Measurements from ENCODE around the gene PARD3. TPM values are rescaled to one million over a fixed set of nuclear protein-coding genes. Genes with fewer than 3 reads are reported as not detected.
"Not testable (repeated sequence)": the region's sequence is repeated elsewhere in the genome, so short reads cannot be mapped to it uniquely, and the experiment has no call there.

The PARD3 gene
- total RNA-seq, 1 experiment from 2014 or later, result 19.3 TPM

DNA sequence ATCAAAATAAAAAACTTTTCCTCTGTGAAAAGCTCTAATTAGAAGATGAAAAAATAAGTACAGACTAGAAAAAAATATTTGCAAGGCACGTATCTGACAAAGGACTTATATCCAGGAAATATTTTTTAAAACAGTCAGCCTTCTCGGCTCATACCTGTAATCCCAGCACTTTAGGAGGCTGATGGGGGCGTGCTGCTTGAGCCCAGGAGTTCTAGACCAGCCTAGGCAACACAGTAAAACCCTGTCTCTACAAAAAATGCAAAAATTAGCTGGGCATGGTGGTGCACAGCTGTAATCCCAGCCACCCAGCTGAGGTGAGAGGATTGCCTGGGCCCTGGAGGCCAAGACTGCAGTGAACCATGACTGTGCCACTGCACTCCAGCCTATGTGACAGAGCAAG, 542.8 kb downstream of the PARD3 start:
- no peak for DNase-seq (ENCODE audit: low spot score)

DNA sequence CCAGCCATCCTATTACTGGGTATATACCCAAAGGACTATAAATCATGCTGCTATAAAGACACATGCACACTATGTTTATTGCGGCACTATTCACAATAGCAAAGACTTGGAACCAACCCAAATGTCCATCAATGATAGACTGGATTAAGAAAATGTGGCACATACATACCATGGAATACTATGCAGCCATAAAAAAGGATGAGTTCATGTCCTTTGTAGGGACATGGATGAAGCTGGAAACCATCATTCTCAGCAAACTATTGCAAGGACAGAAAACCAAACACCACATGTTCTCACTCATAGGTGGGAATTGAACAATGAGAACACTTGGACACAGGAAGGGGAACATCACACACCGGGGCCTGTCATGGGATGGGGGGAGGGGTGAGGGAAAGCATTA, 546.7 kb downstream of the PARD3 start:
- not testable (repeated sequence) for DNase-seq (ENCODE audit: low spot score)

GRCh38 chr10:34262985-34263384, 552.1 kb downstream of the PARD3 start:
- no peak for DNase-seq (ENCODE audit: low spot score)

- DNase-seq (ENCODE audit: low spot score), result no peak
Observed at GRCh38 chr10:34260904-34261303, 554.2 kb downstream of the PARD3 start.

GRCh38 chr10:34256216-34256615, 558.9 kb downstream of the PARD3 start:
- DNase-seq (ENCODE audit: low spot score), result no peak

- DNase-seq (ENCODE audit: low spot score), result no peak
Observed at GRCh38 chr10:34255035-34255434, 560.1 kb downstream of the PARD3 start.

DNA sequence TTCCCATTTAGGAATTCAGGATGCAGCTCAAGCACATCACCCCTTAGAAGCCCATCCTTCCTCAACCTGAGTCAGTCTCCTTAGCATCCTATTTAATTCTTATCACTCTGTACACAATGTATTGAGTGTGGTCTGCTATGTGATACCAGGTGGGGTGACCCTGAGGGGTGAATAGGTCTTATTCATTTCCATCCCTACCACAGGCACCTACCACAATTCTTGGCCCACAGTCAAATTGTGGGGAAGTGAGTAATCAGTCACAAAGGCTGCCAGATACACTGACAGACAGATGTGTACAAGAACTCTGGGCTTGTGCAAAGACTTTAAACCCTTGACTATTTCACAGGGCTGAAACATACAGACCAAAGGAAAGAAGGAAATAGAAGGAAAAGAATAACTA, 560.5 kb downstream of the PARD3 start:
- peak; percentile 28 for DNase-seq (ENCODE audit: low spot score)

DNA sequence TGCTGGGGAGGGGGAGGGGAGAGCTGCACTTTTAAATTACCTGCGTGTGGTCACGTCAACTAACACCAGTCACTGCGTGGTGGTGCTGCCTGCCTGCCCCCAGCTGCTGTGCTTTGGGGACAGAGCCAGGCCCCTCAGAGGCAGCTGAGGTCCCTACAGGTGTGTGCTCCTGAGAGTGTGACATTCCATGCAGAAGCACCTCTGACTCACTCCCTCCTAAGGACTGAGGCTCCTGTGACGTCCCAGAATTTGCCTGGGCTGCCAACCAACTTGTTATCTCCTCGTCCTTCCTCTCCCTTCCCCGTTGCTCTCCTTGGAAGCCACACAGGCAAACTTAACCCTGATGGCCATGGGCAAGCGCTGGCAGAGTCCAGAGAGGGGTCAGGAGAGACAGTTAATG, 563.0 kb downstream of the PARD3 start:
- no peak for DNase-seq (ENCODE audit: low spot score)

DNA sequence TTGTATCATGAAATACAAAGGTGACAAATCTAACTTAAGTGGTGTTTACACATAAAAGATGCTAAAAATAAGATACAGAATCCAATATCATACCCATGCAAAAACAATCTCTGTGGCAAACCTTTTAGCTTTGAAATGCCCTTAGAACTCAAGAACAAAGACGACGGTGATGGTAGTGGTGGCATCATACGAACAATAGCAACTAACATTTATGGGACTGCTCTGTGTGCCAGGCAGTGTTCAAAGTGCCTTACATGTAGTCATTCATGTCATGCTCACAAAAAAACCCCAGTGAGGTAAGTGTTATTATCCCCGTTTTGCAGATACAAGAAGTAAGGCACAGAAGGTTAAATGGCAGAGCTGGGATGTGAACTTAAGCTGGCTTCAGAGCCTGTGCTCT, 563.9 kb downstream of the PARD3 start:
- DNase-seq (ENCODE audit: low spot score), result no peak

DNA sequence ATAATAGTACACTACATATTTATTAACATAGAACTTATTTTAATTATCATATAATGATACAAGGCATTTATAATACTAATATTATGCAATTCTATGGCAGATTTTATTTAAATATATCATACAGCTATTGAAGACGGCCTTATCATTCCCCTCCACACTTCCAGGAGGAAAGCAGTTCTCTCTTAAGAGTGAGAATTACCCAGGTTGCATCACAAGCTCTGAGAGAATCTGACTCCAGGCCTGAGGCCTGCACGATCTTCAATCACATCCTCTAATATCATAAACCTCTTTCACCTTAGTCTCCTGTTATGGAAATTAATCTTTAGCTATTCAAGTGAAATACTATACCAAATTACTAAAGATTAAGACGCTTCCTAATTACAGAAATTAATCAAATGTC, 564.4 kb downstream of the PARD3 start:
- no peak for DNase-seq (ENCODE audit: low spot score)

GRCh38 chr10:34249634-34250033, 565.5 kb downstream of the PARD3 start:
- DNase-seq (ENCODE audit: low spot score), result no peak

DNA sequence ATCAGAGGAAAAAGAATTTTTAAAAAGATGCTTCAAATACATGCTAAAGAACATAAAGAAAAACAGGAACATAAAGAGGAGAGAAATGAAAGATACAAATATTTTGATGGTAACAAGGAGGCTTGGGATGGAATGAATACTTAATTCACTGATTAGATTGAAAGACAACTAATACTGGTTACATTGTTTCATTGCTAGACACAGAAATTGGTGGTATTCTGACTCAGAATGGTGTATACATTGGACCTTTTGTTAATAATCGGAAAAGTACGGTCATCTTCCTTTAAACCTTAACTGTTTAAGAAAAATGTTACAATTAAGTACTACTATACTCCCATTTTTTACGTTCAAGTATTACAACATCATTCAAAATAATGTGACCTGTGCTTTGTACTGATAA, 567.5 kb downstream of the PARD3 start:
- no peak for DNase-seq (ENCODE audit: low spot score)

- DNase-seq (ENCODE audit: low spot score), result no peak
Observed at GRCh38 chr10:34244756-34245484, 570.2 kb downstream of the PARD3 start.

DNA sequence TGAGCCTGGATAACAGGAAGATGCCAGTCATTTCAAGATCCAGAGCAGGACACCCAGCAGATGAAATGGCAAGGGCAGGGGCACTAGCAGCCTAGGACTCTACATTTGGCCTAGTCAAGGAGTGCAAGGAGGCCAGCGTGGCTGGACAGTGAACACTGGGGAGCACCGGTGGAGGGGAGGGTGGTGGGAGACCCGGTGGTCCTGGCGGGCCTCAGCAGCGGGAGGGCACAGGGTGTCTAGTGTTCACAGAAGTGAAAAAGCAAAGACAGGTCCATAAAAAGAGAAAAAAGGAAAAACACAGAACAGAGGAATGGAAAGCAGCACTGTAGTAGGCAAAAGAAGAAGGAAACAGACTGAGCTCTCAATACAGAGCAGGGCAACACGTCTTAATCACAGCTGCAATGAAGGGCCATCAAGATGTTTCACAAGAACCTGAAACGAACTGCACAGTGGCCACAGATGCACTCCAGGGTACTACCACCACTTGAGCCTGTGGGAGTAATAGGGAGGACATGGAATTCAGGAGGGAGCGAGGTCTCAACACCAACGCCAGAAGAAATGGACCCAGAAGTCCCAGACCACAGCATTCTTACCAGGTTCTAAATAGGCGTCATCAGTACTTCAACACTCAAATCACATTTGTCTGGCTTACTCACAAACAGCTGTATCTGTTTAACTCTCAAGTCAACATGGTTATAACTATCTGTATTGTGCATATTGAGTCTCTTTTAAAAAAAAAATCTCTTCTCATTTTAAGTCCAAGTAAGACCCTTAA, 573.7 kb downstream of the PARD3 start:
- DNase-seq (ENCODE audit: low spot score), result no peak

DNA sequence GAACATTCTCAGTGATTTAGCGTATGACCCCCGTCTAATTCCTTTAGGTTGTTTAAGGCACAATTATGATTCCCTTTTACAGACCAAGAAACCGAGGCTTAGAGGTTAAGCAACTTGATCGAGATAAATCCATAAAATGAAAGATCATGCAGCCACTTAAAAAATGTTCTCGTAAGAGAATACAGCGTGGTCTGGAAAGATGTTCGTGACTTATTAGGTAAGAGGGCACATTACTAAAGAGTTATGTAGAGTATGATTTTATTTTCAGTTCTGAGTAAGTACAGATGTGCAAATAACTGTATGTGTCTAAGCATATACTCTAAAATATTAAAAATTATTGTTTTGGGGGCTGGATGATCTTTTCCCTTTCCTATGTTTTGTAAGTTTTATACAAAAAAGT, 575.1 kb downstream of the PARD3 start:
- DNase-seq (ENCODE audit: low spot score), result no peak

DNA sequence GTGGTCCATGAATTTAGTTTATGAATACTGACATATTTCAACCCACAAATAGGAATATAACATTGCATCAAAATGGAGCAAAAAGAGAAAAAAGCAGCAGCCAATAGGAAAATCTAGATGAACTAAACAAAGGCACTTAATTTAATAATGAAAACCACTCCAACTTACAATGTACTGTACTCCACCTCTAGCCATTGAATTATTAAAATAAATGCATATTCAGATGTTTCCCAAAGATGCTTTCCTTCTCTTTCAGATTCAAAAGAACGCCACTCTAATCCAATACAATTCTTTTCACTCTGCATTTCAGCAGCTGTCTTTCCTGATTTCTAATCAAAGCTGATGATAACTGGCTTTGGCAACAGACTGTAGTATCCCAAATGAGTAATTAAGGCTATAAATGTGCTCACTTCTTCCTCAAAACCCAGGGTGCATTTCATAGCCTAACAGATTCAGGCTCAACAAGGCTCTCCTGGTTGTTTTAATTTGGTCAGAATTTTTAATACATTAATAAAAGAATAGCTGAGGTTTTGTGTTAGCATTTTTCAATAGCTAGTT, 577.1 kb downstream of the PARD3 start:
- no peak for DNase-seq (ENCODE audit: low spot score)

DNA sequence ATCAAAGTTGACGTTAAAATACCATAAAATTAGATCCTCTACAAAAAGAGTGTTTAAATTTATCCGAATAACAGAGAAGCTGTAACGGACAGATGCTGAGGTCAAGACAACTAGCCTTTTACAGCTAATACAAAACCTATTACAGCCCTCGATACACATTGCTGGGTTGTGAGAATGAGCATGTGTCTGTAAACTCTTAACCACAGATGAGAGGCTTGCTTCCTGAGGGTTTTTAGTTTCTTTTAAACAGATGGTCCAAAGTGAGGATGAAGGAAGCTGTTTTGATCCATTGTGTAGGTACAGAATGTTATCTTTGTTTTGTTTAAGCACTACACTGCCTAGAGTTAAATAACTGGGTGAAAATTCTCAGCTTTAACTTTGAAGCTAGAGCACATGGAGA, 578.2 kb downstream of the PARD3 start:
- peak; percentile 7 for DNase-seq (ENCODE audit: low spot score)

DNA sequence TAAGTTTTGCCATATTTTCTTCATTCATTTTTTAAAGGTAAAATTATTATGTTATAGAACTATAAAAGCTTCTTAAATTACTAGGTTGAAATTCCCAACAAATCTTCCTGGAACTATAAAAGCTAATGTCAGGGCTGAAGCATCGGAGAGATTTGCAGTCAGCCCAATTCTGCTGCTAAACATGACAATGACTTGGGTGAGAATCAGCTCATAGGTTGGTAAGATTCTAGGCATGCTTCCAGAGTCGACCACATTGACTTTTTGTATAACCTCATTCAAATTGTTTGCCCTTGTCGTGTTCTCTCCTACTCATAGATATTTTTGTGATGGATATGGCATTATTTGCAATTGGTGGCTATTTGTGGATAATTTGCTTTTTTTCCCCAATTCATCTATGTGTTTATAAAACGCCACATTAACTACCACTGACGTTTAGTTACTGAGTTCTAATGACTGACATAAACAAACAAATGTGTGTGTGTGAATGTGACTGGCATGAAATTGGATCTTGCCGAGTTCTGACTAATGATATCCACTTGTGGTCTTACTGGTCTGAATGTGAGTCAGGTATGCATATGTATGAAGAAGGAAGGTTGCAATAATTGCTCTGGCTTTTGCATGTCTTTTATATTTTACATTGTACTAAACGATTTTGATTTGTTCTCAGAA, 579.8 kb downstream of the PARD3 start:
- DNase-seq (ENCODE audit: low spot score), result peak; percentile 75

GRCh38 chr10:34232481-34232880, 582.6 kb downstream of the PARD3 start:
- DNase-seq (ENCODE audit: low spot score), result no peak

DNA sequence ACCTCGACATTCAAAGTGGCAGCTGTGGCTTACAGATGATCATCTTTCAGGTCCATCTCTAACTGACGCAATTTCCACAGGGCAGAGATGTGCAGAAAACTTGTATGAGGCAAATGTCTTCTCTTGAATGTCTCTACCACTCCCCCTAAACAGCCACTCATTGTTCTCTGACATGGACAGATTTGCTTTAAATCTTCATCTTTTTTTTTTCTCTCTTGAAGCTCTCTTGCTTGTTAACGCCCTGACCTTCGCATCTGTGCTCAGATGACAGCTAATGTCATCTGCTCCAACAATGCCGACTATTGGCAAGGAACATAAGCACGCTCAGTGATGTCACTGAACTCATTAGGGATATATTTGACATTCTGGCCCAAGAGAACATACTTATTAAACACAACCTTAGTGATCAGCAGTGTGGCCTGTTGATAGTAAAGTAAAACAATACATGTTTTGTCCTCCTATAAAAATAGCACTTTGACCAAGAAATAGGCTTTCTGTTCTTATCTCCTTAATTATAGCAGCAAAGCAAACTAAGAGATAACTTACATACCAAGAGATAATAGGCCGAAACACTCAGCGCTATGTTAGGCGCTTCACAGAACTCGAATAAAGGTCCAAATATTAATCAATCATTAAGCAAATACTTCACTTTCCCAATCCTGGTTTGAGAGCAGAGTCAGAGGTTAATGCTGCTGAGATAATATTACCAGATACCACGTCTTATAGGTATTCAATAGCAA, 583.5 kb downstream of the PARD3 start:
- no peak for DNase-seq (ENCODE audit: low spot score)

DNA sequence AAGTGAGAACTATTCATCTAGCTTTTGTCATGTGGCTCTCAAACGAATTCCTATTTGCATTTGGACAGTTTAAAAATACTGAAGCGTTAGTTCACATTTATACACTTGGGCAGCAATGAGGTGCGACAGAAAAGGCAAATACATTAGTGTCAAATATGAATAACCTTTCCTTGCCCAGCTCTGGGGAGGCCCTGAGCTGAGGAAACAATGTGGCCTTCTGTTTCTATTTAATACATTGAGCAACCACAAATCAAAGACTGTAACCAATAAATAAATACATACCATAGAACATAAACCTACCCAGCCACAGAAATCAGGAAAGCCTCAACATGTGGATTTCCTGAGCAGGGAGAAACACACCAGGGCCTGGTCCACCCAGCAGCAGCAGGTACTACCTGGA, 585.2 kb downstream of the PARD3 start:
- DNase-seq (ENCODE audit: low spot score), result no peak

DNA sequence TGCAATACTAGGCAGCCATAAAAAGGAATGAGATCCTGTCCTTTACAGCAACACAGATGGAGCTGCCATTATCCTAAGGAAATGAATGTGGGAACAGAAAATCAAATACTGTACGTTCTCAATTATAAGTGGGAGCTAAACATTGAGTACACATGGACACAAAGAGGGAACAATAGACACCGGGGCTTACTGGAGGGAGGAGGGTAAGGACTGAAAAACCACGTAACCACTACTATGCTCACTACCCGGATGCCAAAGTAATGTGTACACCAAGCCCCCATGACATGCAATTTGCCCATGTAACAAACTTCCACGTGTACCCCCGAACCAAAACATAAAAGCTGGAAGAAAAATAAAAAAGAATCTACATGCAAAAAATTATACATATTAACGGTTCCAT, 587.0 kb downstream of the PARD3 start:
- no peak for DNase-seq (ENCODE audit: low spot score)
